Psoas muscle (tissue), 8 donors: ENCODE results near the gene F11R. TPM values are rescaled to one million over a fixed set of nuclear protein-coding genes. Genes with fewer than 3 reads are reported as not detected.
"Not testable (repeated sequence)": the region's sequence is repeated elsewhere in the genome, so short reads cannot be mapped to it uniquely, and the experiment has no call there.

ENCODE experiments used
- ATAC-seq, 4 donors: fragments of 200-7000 bp; cut with Tn5 transposase; one replicate each; pipeline ENCODE4 v1.9.1; 2020; ENCODE audit warnings: moderate library complexity in 3 of 4, mild to moderate bottlenecking in 2 of 4
- DNase-seq, 2 donors: peaks; one replicate each; pipeline ENCODE4 v3.0.0-alpha.2; 2020
- H3K27ac ChIP-seq: fragments of 200-600 bp; one replicate; pipeline ENCODE4 v1.8.0; 2022
- H3K27me3 ChIP-seq, 3 donors: fragments of 200-600 bp in 1 of 3; one replicate each; pipeline versions ENCODE4 v1.6.1 to v1.8.0; 2013 to 2022; ENCODE audit warnings: low read length in 2 of 3, mild to moderate bottlenecking in 2 of 3, moderate library complexity in 1 of 3; ENCODE audit not compliant: insufficient read depth in 3 of 3
- H3K36me3 ChIP-seq, 2 donors: fragments of 200-600 bp in 1 of 2; one replicate each; pipeline versions ENCODE4 v1.6.1 to v1.8.0; 2013 to 2022; ENCODE audit warnings: low read depth in 1 of 2, mild to moderate bottlenecking in 1 of 2, moderate library complexity in 1 of 2; ENCODE audit not compliant: insufficient read depth in 1 of 2
- H3K4me1 ChIP-seq: fragments of 200-600 bp; one replicate; pipeline ENCODE4 v1.8.0; 2022
- H3K4me3 ChIP-seq: fragments of 200-600 bp; one replicate; pipeline ENCODE4 v1.8.0; 2022; ENCODE audit warnings: mild to moderate bottlenecking
- H3K9me3 ChIP-seq: fragments of 200-600 bp; one replicate; pipeline ENCODE4 v1.8.0; 2022
- CTCF ChIP-seq: fragments of 200-600 bp; IDR thresholded peaks from one replicate; pipeline ENCODE4 v1.8.0; 2022; ENCODE audit warnings: antibody characterized with exemption
- WGBS, 3 donors: extraction: QIAGEN DNeasy Blood & Tissue Kit; methylation state at CpG; one replicate each; pipeline versions ENCODE4 v1.1.6 to v1.1.7; 2013; 5-methylcytosine and 5-hydroxymethylcytosine counted together
- intact Hi-C, 2 donors: fragments of 100-400 bp; cut with DNase I; formaldehyde crosslinking; loops; one replicate each; pipeline versions ENCODE4 v1.11.0 to v1.14.2; 2022
- polyA plus RNA-seq, 3 donors: library from polyadenylated mRNA; stranded (reverse); fragments of 200-250 nt; gene quantifications; one replicate each; pipeline ENCODE4 v1.2.3, GENCODE V29; 2013
- total RNA-seq, 4 donors: library from RNA; stranded (reverse); fragmentation: NEBNext Ultra II Directional in 2 of 4; extraction: Animal tissue kit (Norgen Biotek cat#: 25700) in 2 of 4; gene quantifications; one replicate each; pipeline versions ENCODE4 v1.2.1 to v1.2.4, GENCODE V29; 2021 to 2023
- donor health status: healthy with polysubstance abuse.
- donor health status: DM: no; HTN: no; CAD: no; lungs with moderate emphysema.
- donor health status: Bipolar disorder and iron deficiency.
- donor health status: healthy.
- donor health status: DM: yes; HTN: yes; CAD: no.
- donor health status: DM: no; HTN: no; CAD: no.
- donor health status: DM: no; HTN: no; CAD: no.
- donor health status: DM: yes; HTN: yes; CAD: no.

The F11R gene
- total and polyA plus RNA-seq, 7 donors = 2.9 to 13.8 (median 5.2) TPM

- Histone ChIP-seq H3K36me3 (no peaks in the 10 kb centered on the region), H3K27me3 (no peaks in the 10 kb centered on the region), H3K4me1 (no peaks in the 10 kb centered on the region), H3K4me3 (no peak overlapping the region), H3K9me3 (no peaks in the 10 kb centered on the region), H3K27ac (no peak overlapping the region)
- intact Hi-C loops = loop anchor here in 1 of 2 donors (5.0 kb wide), 1 partner anchor 266 kb away; no protein-coding TSS in a partner anchor
- 72 to 74% (median 73%) methylated on average over 14 of the region's 14 CpGs for WGBS, 3 donors
- peak; percentile 5 for TF ChIP-seq CTCF
- ATAC-seq = peak in 1 of 4 donors; percentile 39
- DNase-seq = no peak
Observed at GRCh38 chr1:160993544-160994193, 27.3 kb downstream of the F11R start.

- intact Hi-C loops = loop anchor here in 1 of 2 donors (5.0 kb wide), 1 partner anchor 265 kb away; no protein-coding TSS in a partner anchor
- 82 to 87% (median 84%) methylated on average over 4 of the region's 4 CpGs for WGBS, 3 donors
Observed at GRCh38 chr1:160992036-160992435, 28.9 kb downstream of the F11R start.

GRCh38 chr1:160987359-160988050 is 33.4 kb downstream of the F11R start:
- intact Hi-C loops = no loop called here
- H3K4me1 ChIP-seq = no peaks in the 10 kb centered on the region

More at GRCh38 chr1:160992036-160992435, 28.9 kb downstream of the F11R start:
- not testable (repeated sequence) for DNase-seq, H3K36me3 ChIP-seq, H3K27ac ChIP-seq, ATAC-seq, H3K4me3 ChIP-seq, H3K4me1 ChIP-seq, H3K9me3 ChIP-seq, H3K27me3 ChIP-seq

GRCh38 chr1:160985723-160986122 is 35.2 kb downstream of the F11R start:
- DNase-seq (no peak), ATAC-seq (no peak)
- no peak for TF ChIP-seq CTCF
- Histone ChIP-seq H3K27ac (no peak overlapping the region), H3K36me3 (no peaks in the 10 kb centered on the region), H3K4me3 (no peak overlapping the region), H3K9me3 (no peaks in the 10 kb centered on the region), H3K4me1 (no peaks in the 10 kb centered on the region), H3K27me3 (peaks cover 0 to 21% (median 10%) of the 10 kb centered on the region in 3 donors)
- intact Hi-C loops = no loop called here
- whole genome bisulfite sequencing, 3 donors = 85 to 88% (median 86%) methylated on average over 4 of the region's 4 CpGs

More at GRCh38 chr1:160987359-160988050, 33.4 kb downstream of the F11R start:
- TF ChIP-seq CTCF = no peak
- Histone ChIP-seq H3K27me3 (peaks cover 0 to 5% (median under 1%) of the 10 kb centered on the region in 3 donors), H3K4me3 (no peak overlapping the region), H3K27ac (no peak overlapping the region), H3K9me3 (no peaks in the 10 kb centered on the region), H3K36me3 (no peaks in the 10 kb centered on the region)
- DNase-seq = no peak
- 56 to 66% (median 64%) methylated on average over 8 of the region's 8 CpGs for WGBS, 3 donors
- no peak for ATAC-seq
